Transverse colon (tissue), 4 donors: Measurements from ENCODE around the gene ENOX1. TPM values are rescaled to one million over a fixed set of nuclear protein-coding genes. Genes with fewer than 3 reads are reported as not detected.
A peak's percentile ranks its signal among the peaks of the same experiment; 100 is the strongest.

ENCODE experiments used
- DNase-seq: peaks from one replicate; pipeline ENCODE4 v3.0.0-alpha.2; 2019
- H3K27ac ChIP-seq, 4 donors: fragments of 200-600 bp; sonication (generic); 2 replicates each; pipeline ENCODE4 v1.5.1; 2016 to 2018; ENCODE audit warnings: inconsistent platforms in 4 of 4
- H3K27me3 ChIP-seq: fragments of 200-600 bp; sonication (generic); 2 replicates; pipeline ENCODE4 v1.5.1; 2017; ENCODE audit warnings: inconsistent platforms
- H3K36me3 ChIP-seq, 4 donors: fragments of 200-600 bp; sonication (generic); 2 replicates each; pipeline ENCODE4 v1.5.1; 2017 to 2019; ENCODE audit warnings: inconsistent platforms in 4 of 4
- H3K4me1 ChIP-seq, 4 donors: fragments of 200-600 bp; sonication (generic); 2 replicates each; pipeline ENCODE4 v1.5.1; 2017 to 2020; ENCODE audit warnings: inconsistent platforms in 4 of 4
- H3K4me3 ChIP-seq, 4 donors: fragments of 200-600 bp; sonication (generic); 1 replicate in 1 of 4; 2 replicates in 3 of 4; pipeline versions ENCODE4 v1.5.1 to v1.6.1; 2017 to 2019; ENCODE audit warnings: inconsistent platforms in 4 of 4
- H3K9me3 ChIP-seq, 2 donors: fragments of 200-600 bp; sonication (generic); 2 replicates each; pipeline ENCODE4 v1.5.1; 2017 to 2019; ENCODE audit warnings: inconsistent platforms in 2 of 2
- EP300 ChIP-seq: sonication (generic); formaldehyde crosslinking; IDR thresholded peaks from one replicate; pipeline ENCODE4 v1.6.1; 2017; ENCODE audit warnings: antibody characterized with exemption, low read depth
- POLR2A ChIP-seq: fragments of 450-650 bp; IDR thresholded peaks from one replicate; pipeline ENCODE4 v1.6.1; 2016; ENCODE audit warnings: antibody characterized with exemption, mild to moderate bottlenecking, moderate library complexity
- POLR2AphosphoS5 ChIP-seq, 3 donors: sonication (generic); formaldehyde crosslinking; IDR thresholded peaks; one replicate each; pipeline ENCODE4 v1.6.1; 2016; ENCODE audit warnings: antibody characterized with exemption in 3 of 3
- WGBS, 2 donors: methylation state at CpG; one replicate each; pipeline ENCODE4 v1.1.5; 2018; ENCODE audit warnings: low coverage in 1 of 2; 5-methylcytosine and 5-hydroxymethylcytosine counted together
- in situ Hi-C, 4 donors: fragments of 200-750 bp; cut with MboI; loops; one replicate each; pipeline versions ENCODE4 v1.15.0 to v1.15.1; 2017; ENCODE audit warnings: low sequenced_read_pairs in 3 of 4, low pct_ligation_motif_present in 1 of 4, low pct_unique_long_range_greater_than_20kb in 1 of 4
- intact Hi-C: fragments of 100-400 bp; cut with DNase I; formaldehyde crosslinking; loops from one replicate; pipeline ENCODE4 v1.15.1; 2023; ENCODE audit warnings: low total_unique reads
- total RNA-seq, 4 donors: library from RNA; depleted of rRNA; stranded (reverse); fragments of >200 nt; gene quantifications; one replicate each; pipeline ENCODE4 v1.1.0, GENCODE V29; 2016
- TF ChIP-seq, protein P1 (sequence below), 5 experiments: fragments of 200-600 bp in 3 of 5; fragments of 450-650 bp in 2 of 5; sonication (generic) in 3 of 5; IDR thresholded peaks; 1 replicate in 2 of 5; 2 replicates in 3 of 5; pipeline ENCODE4 v1.5.1; 2016 to 2017; ENCODE audit warnings: antibody characterized with exemption in 5 of 5, inconsistent platforms in 3 of 5, mild to moderate bottlenecking in 2 of 5, moderate library complexity in 1 of 5

The ENOX1 gene
- total RNA-seq, 4 donors from 2014 or later: 1.5 to 6.4 (median 2.2) TPM

DNA sequence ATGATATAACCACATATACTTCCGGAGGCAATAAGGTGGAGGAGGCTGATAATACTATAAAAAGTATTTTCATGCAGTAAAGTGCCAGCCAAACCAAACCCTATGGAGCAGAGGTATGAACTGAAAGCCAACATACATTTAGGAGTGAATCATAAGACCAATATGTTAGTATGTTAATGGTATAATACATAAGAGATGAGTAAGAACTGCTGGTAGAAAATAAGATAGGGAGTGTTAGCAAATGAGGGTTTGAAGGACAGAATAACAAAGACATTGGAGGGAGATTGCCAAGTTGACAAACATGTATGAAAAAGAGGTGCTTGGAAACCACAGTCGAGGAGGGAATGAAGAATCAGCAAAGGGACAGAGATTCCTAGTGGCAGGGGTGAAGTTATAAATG is 10.8 kb downstream of the ENOX1 start:
- in situ Hi-C loops (loop anchor here (25.0 kb wide), 1 partner anchor 689 kb away; no protein-coding TSS in a partner anchor), intact Hi-C loops (no loop called here)
- Histone ChIP-seq H3K27me3 (no peaks in the 10 kb centered on the region), H3K36me3 (no peaks in the 10 kb centered on the region), H3K27ac (no peak overlapping the region), H3K9me3 (no peaks in the 10 kb centered on the region), H3K4me3 (no peak overlapping the region), H3K4me1 (no peaks in the 10 kb centered on the region)
- 69 to 78% methylated on average over 2 of the region's 2 CpGs for WGBS, 2 donors
- no peak for DNase-seq
- TF ChIP-seq EP300: no peak
- TF ChIP-seq POLR2AphosphoS5 (IDR thresholded peaks at IDR 0.05): no peak
- TF ChIP-seq POLR2A: no peak
- TF ChIP-seq, protein P1, sequence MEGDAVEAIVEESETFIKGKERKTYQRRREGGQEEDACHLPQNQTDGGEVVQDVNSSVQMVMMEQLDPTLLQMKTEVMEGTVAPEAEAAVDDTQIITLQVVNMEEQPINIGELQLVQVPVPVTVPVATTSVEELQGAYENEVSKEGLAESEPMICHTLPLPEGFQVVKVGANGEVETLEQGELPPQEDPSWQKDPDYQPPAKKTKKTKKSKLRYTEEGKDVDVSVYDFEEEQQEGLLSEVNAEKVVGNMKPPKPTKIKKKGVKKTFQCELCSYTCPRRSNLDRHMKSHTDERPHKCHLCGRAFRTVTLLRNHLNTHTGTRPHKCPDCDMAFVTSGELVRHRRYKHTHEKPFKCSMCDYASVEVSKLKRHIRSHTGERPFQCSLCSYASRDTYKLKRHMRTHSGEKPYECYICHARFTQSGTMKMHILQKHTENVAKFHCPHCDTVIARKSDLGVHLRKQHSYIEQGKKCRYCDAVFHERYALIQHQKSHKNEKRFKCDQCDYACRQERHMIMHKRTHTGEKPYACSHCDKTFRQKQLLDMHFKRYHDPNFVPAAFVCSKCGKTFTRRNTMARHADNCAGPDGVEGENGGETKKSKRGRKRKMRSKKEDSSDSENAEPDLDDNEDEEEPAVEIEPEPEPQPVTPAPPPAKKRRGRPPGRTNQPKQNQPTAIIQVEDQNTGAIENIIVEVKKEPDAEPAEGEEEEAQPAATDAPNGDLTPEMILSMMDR (IDR thresholded peaks at IDR 0.05): no peak

DNA sequence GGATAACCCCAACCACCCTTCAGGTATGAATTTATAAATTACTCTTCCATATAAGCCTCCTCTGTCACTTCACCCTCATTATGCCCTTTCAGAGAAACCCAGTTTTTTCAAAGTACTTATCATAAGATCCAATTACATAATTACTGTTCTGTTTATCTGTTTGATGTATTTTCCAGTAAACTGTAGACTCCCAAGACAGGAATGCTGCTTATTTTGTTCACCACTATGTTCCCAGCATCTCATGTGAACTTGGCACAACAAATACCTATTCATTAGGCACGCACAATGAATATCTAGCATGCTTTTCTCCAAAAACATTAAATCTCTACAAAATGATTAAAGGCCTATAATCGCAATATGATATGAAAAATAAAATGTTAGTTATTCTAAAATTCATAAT is 13.2 kb downstream of the ENOX1 start:
- H3K36me3 ChIP-seq: no peaks in the 10 kb centered on the region
- WGBS, 2 donors: 72 to 83% methylated on average over 2 of the region's 2 CpGs
- intact Hi-C loops: no loop called here
- H3K4me1 ChIP-seq: no peaks in the 10 kb centered on the region
- no peaks in the 10 kb centered on the region for H3K27me3 ChIP-seq
- no peaks in the 10 kb centered on the region for H3K9me3 ChIP-seq
- in situ Hi-C loops: no loop called here
- no peak overlapping the region for H3K4me3 ChIP-seq
- no peak for DNase-seq
- no peak overlapping the region for H3K27ac ChIP-seq
- TF ChIP-seq POLR2AphosphoS5 (IDR thresholded peaks at IDR 0.05): no peak
- TF ChIP-seq EP300: no peak
- no peak for TF ChIP-seq POLR2A

DNA sequence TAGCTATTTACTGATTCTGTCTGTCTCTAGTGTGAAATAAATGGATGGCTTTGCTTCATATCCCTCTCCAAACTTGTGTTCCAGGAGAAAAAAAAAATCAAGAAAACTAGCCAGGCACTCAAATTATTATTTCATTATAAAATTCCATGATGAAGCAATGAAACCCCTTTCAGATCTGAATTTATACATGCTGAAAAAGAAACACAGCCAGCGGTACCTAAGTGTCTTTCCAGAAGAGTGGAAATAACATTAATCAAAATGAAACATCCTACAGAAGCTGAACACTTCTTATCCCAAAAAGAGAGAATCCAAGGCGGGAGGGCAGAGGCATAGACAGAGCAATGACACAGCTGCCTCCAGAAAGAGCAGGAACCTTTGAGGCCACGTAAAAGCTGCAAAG is 15.9 kb downstream of the ENOX1 start:
- Histone ChIP-seq H3K27ac (peak overlapping the region in 3 of 4 donors; percentile 5 to 32 (median 28)), H3K36me3 (no peaks in the 10 kb centered on the region), H3K4me1 (peaks cover 0 to 6% (median 2%) of the 10 kb centered on the region in 4 donors), H3K4me3 (no peak overlapping the region), H3K9me3 (no peaks in the 10 kb centered on the region), H3K27me3 (no peaks in the 10 kb centered on the region)
- in situ Hi-C loops (no loop called here), intact Hi-C loops (no loop called here)
- WGBS, 2 donors: 55 to 57% methylated on average over 2 to 3 of the region's 3 CpGs
- TF ChIP-seq EP300 (no peak), POLR2A (no peak), POLR2AphosphoS5 (IDR thresholded peaks at IDR 0.05) (no peak)
- TF ChIP-seq, protein P1 (IDR thresholded peaks at IDR 0.05): no peak
- DNase-seq: no peak

DNA sequence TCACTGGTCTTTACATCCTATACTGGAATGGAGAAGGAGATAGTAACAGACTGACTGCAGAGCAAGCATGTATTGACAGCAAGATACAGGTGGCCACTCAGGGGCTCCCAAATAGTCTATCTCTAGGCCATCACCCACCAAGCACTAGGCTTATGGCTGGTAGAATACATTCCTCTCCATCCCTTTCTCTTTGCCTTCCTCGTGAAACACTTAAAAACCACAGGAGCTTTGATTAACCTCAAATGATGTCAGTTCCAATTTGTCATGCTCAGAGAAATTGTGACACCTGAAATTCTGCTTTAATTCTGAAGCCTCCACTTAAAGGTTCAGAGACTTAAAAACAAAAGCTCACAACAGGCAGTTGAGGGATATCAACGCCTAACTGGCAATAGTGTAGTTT is 17.2 kb downstream of the ENOX1 start:
- no peaks in the 10 kb centered on the region for H3K27me3 ChIP-seq
- TF ChIP-seq POLR2A: no peak
- TF ChIP-seq EP300: no peak
- TF ChIP-seq, protein P1 (IDR thresholded peaks at IDR 0.05): no peak
- TF ChIP-seq POLR2AphosphoS5 (IDR thresholded peaks at IDR 0.05): no peak
- H3K4me3 ChIP-seq: no peak overlapping the region
- DNase-seq: no peak
- peaks cover 0 to 6% (median 2%) of the 10 kb centered on the region in 4 donors for H3K4me1 ChIP-seq
- in situ Hi-C loops: no loop called here
- intact Hi-C loops: no loop called here
- 50 to 81% methylated on average over 2 of the region's 2 CpGs for WGBS, 2 donors
- H3K27ac ChIP-seq: no peak overlapping the region
- H3K36me3 ChIP-seq: no peaks in the 10 kb centered on the region
- no peaks in the 10 kb centered on the region for H3K9me3 ChIP-seq

DNA sequence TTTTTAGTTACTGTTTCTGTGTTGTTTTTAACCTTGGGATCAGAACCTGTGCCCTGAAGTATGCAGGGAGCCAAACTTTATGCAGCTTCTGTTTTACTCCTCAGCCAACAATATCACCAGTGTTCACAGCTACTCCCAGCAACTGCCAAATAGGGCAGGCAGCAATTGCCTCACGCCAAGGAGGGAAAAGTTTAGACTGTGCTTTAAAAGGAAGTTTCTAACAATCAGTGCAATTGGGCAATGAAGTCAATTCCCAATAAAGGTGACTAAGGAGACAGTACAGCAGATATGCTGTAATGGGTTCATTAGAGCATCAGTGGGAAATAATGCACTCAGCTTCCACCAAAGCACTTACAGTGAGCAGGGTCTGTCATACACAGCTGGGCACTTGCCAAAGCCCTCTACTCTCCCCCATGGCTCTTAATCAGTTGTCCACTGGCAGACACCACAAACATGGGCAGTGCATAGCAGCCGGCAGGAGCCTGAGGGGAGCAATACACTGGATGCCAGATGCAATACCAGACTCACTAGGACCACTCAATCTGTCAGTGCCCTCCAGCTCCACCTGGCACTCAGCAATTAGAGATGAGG is 19.3 kb downstream of the ENOX1 start:
- no peak for TF ChIP-seq POLR2A
- no peak for TF ChIP-seq POLR2AphosphoS5 (IDR thresholded peaks at IDR 0.05)
- TF ChIP-seq, protein P1 (IDR thresholded peaks at IDR 0.05): no peak
- no peak for TF ChIP-seq EP300
- in situ Hi-C loops (no loop called here), intact Hi-C loops (no loop called here)
- H3K4me1 ChIP-seq: peaks cover 0 to 6% (median 2%) of the 10 kb centered on the region in 4 donors
- no peaks in the 10 kb centered on the region for H3K9me3 ChIP-seq
- H3K27me3 ChIP-seq: no peaks in the 10 kb centered on the region
- peak overlapping the region; percentile 45 to 74 (median 63) for H3K27ac ChIP-seq
- DNase-seq: no peak
- no peaks in the 10 kb centered on the region for H3K36me3 ChIP-seq
- 31 to 80% methylated on average over 1 to 2 of the region's 2 CpGs for WGBS, 2 donors
- H3K4me3 ChIP-seq: no peak overlapping the region
